Raji (cell line): ENCODE measurements around the gene SGCE.

ENCODE experiments used
- POLR2A ChIP-seq: IDR thresholded peaks from 2 replicates; pipeline ENCODE4 v1.6.1; 2011; ENCODE audit warnings: low read depth, low read length, control low read depth; ENCODE audit not compliant: insufficient read depth

SGCE gene

DNA sequence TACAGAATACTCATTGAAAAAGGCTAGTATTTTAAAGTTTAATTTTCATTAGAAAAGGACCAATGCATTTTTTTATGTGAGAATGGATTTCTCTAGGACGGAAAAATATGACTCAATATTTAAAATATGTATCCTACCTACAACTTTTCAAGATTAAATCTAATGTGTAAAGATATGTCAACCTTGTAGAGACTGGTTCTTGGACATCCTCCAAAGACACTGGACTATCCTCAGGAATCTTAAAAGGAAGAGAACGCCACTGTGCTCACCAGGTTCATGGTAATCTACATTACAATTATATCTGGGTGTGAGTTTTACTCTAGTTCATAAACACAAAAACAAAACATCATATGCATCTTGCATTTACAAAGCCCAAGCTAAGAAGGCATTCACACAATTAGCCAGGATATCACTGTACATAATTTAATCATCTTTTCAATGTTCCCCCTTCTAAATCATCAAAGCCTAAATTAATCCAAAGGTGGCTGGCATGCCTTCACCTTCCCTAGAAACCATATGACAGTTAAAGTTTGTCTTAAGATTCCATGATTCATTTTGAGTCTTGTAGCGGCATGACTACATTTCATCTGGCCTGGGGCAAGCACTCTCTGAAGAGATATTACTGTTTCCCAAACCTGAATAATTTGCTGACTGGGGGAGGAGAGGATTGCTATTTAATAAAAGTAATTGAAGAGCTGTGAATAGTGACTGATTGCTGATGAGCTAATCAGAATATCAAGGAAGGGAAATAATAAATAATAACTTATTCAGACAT is 12.0 kb downstream of the SGCE start:
- TF ChIP-seq POLR2A = no peak

- TF ChIP-seq POLR2A = no peak
Measured at GRCh38 chr7:94642838-94643653, 12.9 kb downstream of the SGCE start.

DNA sequence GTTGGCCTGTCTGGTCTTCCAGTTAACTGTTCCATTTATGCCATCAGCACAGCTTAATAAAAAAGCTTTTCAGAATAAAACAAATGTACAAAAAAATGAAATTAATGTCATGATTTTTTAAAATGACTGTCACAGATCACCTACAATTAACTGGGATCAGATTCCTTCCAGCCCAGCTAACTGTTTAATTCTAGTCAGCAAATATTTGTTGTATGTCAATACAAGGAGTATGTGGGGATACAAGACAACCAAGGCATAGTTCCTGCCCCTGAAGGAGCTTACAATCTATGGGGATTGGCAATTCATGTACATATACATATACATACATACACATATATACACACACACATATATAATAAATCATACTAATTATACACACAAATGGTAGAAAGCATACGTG is 16.5 kb downstream of the SGCE start:
- TF ChIP-seq POLR2A = no peak

- TF ChIP-seq POLR2A = no peak
Measured at GRCh38 chr7:94635687-94636086, 20.2 kb downstream of the SGCE start.

- no peak for TF ChIP-seq POLR2A
Measured at GRCh38 chr7:94634502-94634901, 21.4 kb downstream of the SGCE start.

GRCh38 chr7:94633687-94634086 is 22.2 kb downstream of the SGCE start:
- no peak for TF ChIP-seq POLR2A

GRCh38 chr7:94633014-94633341 is 23.0 kb downstream of the SGCE start:
- TF ChIP-seq POLR2A = no peak

GRCh38 chr7:94632338-94633013 is 23.5 kb downstream of the SGCE start:
- TF ChIP-seq POLR2A = no peak

- TF ChIP-seq POLR2A = no peak
Measured at GRCh38 chr7:94630855-94631254, 25.1 kb downstream of the SGCE start.

GRCh38 chr7:94623820-94624219 is 32.1 kb downstream of the SGCE start:
- no peak for TF ChIP-seq POLR2A

- no peak for TF ChIP-seq POLR2A
Measured at GRCh38 chr7:94621120-94621519, 34.8 kb downstream of the SGCE start.

DNA sequence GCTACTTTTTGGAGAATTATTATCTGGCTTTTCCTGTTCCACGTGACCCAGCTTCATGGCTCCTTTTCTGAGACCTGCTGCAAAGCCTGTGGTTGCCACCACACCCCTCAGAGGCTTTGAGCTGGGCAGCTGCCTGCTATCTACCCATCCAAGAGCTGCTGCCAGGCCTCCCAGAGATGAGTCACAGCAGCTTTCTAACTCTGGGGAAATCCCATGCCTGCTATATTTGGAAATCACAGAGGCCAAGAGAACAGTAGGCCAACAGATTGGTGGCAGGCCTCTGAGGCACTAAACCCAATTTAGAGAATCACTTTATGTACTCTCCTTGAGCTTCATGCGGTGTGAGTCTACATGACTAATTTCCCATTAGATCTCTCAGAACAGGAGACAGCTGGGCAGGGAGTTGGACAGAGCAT is 35.2 kb downstream of the SGCE start:
- TF ChIP-seq POLR2A = no peak

GRCh38 chr7:94618126-94618525 is 37.8 kb downstream of the SGCE start:
- TF ChIP-seq POLR2A = no peak

- no peak for TF ChIP-seq POLR2A
Measured at GRCh38 chr7:94616855-94617254, 39.1 kb downstream of the SGCE start.

GRCh38 chr7:94615666-94616065 is 40.3 kb downstream of the SGCE start:
- no peak for TF ChIP-seq POLR2A

DNA sequence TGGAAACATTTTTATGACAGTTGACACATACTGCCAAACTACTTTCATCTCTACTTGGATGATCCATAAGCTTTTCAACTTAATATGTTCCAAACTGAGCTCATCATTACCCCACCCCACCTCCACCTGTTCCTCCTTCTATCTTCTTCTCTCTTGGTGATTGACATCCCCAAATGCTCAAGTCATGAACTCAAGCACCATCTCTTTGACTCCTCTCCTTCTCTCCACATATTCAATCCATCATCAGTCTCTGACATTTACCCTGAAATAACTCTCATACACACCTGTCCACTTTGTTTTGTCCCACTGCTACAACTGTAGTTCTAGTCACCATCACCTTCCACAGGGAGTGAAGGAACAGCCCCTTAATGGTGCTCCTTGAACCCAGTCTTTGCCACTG is 43.3 kb downstream of the SGCE start:
- no peak for TF ChIP-seq POLR2A
